ENCODE results near the gene PGS1. TPM values are rescaled to one million over a fixed set of nuclear protein-coding genes. Genes with fewer than 3 reads are reported as not detected.

PGS1 gene
- total and polyA plus RNA-seq, 8 donors, result 11.9 to 209 (median 31.6) TPM

DNA sequence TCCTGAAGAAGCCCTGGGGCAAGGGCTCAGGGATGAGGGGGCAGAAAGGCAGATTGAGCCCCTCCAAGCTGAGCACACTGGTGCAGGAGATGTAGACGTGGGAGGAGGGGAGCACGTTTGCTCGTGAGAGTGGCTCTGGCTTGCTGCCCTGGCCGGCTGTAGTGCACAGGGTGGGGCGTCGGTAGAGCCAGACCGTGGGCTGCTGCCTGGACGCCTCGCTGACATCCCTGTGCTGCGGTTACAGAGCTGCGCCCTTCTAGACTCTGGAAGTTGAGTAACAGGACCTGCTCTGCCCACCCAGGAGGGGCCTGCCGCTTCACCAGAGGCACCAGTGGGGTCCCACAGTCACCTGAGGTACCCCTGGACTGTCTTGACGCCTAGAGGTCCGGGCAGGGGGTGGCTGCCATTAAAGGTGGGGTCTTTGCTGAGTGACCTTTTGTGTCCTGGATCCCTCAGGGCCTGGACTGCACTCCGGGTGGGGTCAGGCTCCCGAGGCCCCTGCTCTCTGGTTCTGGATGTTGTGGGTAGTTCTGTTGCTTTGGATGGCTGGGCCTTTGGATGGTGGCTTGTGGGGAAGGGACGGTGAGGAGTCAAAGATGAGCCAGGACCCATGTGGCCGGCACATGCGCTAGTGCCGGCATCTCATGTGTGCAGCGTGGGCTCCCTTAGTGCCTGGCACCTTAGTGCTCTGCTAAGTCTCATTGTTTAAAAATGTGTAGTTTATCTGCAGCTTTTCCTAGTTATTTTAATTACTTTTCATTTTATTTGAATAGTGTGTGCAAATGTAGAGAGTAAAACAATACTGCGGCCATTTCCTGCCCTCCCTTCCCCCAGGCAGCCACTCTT is 41.7 kb downstream of the PGS1 start:
- peaks cover 19 to 61% (median 22%) of the 10 kb centered on the region in 4 donors for H3K4me1 ChIP-seq
- no peak for TF ChIP-seq EP300 (IDR thresholded peaks at IDR 0.05)
- TF ChIP-seq, protein P1, sequence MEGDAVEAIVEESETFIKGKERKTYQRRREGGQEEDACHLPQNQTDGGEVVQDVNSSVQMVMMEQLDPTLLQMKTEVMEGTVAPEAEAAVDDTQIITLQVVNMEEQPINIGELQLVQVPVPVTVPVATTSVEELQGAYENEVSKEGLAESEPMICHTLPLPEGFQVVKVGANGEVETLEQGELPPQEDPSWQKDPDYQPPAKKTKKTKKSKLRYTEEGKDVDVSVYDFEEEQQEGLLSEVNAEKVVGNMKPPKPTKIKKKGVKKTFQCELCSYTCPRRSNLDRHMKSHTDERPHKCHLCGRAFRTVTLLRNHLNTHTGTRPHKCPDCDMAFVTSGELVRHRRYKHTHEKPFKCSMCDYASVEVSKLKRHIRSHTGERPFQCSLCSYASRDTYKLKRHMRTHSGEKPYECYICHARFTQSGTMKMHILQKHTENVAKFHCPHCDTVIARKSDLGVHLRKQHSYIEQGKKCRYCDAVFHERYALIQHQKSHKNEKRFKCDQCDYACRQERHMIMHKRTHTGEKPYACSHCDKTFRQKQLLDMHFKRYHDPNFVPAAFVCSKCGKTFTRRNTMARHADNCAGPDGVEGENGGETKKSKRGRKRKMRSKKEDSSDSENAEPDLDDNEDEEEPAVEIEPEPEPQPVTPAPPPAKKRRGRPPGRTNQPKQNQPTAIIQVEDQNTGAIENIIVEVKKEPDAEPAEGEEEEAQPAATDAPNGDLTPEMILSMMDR (IDR thresholded peaks at IDR 0.05), result no peak
- no peak for TF ChIP-seq POLR2AphosphoS5 (IDR thresholded peaks at IDR 0.05)
- TF ChIP-seq POLR2A (IDR thresholded peaks at IDR 0.05), result no peak
- peak overlapping the region in 4 of 5 donors; percentile 14 to 80 (median 57) for H3K27ac ChIP-seq
- intact Hi-C loops (cut with DNase I; ENCODE audit: low total_unique reads), result loop anchor here (5.0 to 10.0 kb wide), 2 partner anchors 45 to 133 kb away; partner anchors contain the start of gene PGS1
- no peak overlapping the region for H3K4me3 ChIP-seq
- 72 to 80% (median 75%) methylated on average over 15 to 22 of the region's 22 CpGs for WGBS, 5 donors
- no peak for DNase-seq
- H3K36me3 ChIP-seq, result peaks cover 32 to 69% (median 64%) of the 10 kb centered on the region in 4 donors
- no peaks in the 10 kb centered on the region for H3K27me3 ChIP-seq
- H3K9me3 ChIP-seq, result no peaks in the 10 kb centered on the region

- WGBS, 5 donors, result 71 to 90% (median 87%) methylated on average over 3 to 6 of the region's 6 CpGs
- Histone ChIP-seq H3K4me3 (no peak overlapping the region), H3K27me3 (no peaks in the 10 kb centered on the region), H3K4me1 (peaks cover 12 to 52% (median 16%) of the 10 kb centered on the region in 4 donors), H3K9me3 (no peaks in the 10 kb centered on the region), H3K36me3 (peaks cover 37 to 72% (median 68%) of the 10 kb centered on the region in 4 donors), H3K27ac (peak overlapping the region in 1 of 5 donors; percentile 57)
- peak in 1 of 2 donors; percentile 2 for DNase-seq
- intact Hi-C loops (cut with DNase I; ENCODE audit: low total_unique reads), result loop anchor here (5.0 to 10.0 kb wide), 2 partner anchors 46 to 134 kb away; partner anchors contain the start of gene PGS1
- TF ChIP-seq POLR2AphosphoS5 (IDR thresholded peaks at IDR 0.05), result no peak
- TF ChIP-seq POLR2A (IDR thresholded peaks at IDR 0.05), result no peak
- TF ChIP-seq EP300 (IDR thresholded peaks at IDR 0.05), result no peak
- TF ChIP-seq, protein P1 (IDR thresholded peaks at IDR 0.05), result no peak
These were observed 42.7 kb downstream of the PGS1 start for GRCh38 chr17:78421084-78421533.

DNA sequence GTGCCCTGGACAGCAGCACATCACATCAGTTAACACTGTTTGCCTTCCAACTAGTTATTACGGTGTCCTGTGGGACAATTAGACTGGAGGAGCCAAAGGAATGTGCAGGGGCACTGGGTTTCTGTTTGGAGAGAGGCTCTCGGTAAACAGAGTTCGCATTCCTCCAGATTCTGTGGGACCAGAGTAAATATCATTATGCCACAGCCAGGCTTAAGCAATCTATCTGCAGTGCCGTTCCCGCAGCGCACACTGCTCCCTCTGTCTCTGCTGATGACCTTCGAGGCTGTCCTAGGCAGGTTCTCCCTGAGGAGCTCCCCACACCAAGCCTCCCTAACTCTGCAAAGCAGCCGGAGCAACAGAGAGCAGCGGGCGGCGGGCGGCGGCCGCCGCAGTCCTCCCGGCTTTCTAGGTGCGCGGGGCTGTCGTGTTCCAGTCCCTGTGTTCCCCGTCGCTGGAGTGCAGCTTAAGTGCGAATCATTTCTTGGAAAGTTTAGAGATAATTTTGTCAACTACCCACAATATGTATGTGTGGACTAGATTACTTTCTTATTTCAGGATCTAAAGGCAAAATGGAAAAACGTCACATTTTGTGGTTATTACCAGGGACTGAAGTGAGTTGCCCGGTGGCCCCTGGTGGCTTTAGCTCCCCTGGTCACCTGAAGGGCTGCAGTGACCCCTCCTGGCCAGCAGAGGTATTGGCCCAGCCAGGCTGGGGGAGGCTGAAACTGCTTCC is 43.3 kb downstream of the PGS1 start:
- H3K36me3 ChIP-seq, result peaks cover 43 to 78% (median 73%) of the 10 kb centered on the region in 4 donors
- peak; percentile 80 to 89 for DNase-seq
- peaks cover 6 to 46% (median 10%) of the 10 kb centered on the region in 4 donors for H3K4me1 ChIP-seq
- H3K27ac ChIP-seq, result peak overlapping the region in 2 of 5 donors; percentile 32 to 57
- TF ChIP-seq POLR2A (IDR thresholded peaks at IDR 0.05) (no peak), EP300 (IDR thresholded peaks at IDR 0.05) (no peak), POLR2AphosphoS5 (IDR thresholded peaks at IDR 0.05) (peak in 1 of 3 donors; percentile 75)
- TF ChIP-seq, protein P1 (IDR thresholded peaks at IDR 0.05), result peak in 6 of 7 experiments; percentile 63 to 99 (median 97)
- intact Hi-C loops (cut with DNase I; ENCODE audit: low total_unique reads), result loop anchor here (5.0 to 10.0 kb wide), 2 partner anchors 47 to 134 kb away; partner anchors contain the start of gene PGS1
- no peaks in the 10 kb centered on the region for H3K9me3 ChIP-seq
- no peak overlapping the region for H3K4me3 ChIP-seq
- H3K27me3 ChIP-seq, result no peaks in the 10 kb centered on the region
- 74 to 77% (median 75%) methylated on average over 24 of the region's 24 CpGs for whole genome bisulfite sequencing, 5 donors

DNA sequence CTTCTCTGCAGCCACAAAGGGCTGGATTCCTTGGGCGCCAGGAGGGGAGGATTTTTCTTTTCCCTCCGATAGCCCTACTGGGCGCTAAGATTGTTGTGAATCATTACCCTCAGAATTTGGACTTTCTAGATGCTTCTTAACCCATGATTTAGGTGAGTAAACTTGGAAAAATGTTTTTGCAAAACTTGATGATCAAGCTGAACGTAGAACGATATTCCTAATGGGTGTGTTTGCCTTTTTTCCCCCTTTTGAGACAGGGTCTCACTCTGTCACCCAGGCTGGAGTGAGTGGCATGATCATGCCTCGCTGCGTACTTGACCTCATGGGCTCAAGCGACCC is 43.8 kb downstream of the PGS1 start:
- WGBS, 5 donors, result 66 to 73% (median 68%) methylated on average over 8 of the region's 8 CpGs
- no peak for DNase-seq
- no peak overlapping the region for H3K27ac ChIP-seq
- intact Hi-C loops (cut with DNase I; ENCODE audit: low total_unique reads), result loop anchor here (5.0 to 10.0 kb wide), 2 partner anchors 47 to 135 kb away; partner anchors contain the start of gene PGS1
- peaks cover 48 to 83% (median 79%) of the 10 kb centered on the region in 4 donors for H3K36me3 ChIP-seq
- TF ChIP-seq POLR2A (IDR thresholded peaks at IDR 0.05), result no peak
- TF ChIP-seq, protein P1 (IDR thresholded peaks at IDR 0.05), result peak in 1 of 7 experiments; percentile 35
- H3K9me3 ChIP-seq, result no peaks in the 10 kb centered on the region
- no peak overlapping the region for H3K4me3 ChIP-seq
- H3K27me3 ChIP-seq, result no peaks in the 10 kb centered on the region
- peaks cover 3 to 41% (median 5%) of the 10 kb centered on the region in 4 donors for H3K4me1 ChIP-seq

Data from stomach (tissue), 9 donors.